Breast epithelium (tissue), 4 donors: ENCODE results near the gene NPR2. TPM values are rescaled to one million over a fixed set of nuclear protein-coding genes. Genes with fewer than 3 reads are reported as not detected.
A peak's percentile ranks its signal among the peaks of the same experiment; 100 is the strongest.

Experiments used
- DNase-seq, 2 donors: peaks; one replicate each; pipeline ENCODE4 v3.0.0-alpha.2; 2019; ENCODE audit warnings: low spot score in 2 of 2
- H3K27ac ChIP-seq, 2 donors: fragments of 200-600 bp; sonication (generic) in 1 of 2; one replicate each; pipeline ENCODE4 v1.5.1; 2016 to 2019; ENCODE audit warnings: mild to moderate bottlenecking in 1 of 2
- H3K27me3 ChIP-seq, 2 donors: fragments of 200-600 bp; sonication (generic) in 1 of 2; one replicate each; pipeline versions ENCODE4 v1.5.1 to v1.6.0; 2017 to 2019; ENCODE audit warnings: control low read depth in 1 of 2, mild to moderate bottlenecking in 1 of 2
- H3K36me3 ChIP-seq: fragments of 200-600 bp; one replicate; pipeline ENCODE4 v1.5.1; 2019
- H3K4me1 ChIP-seq, 2 donors: fragments of 200-600 bp; sonication (generic); one replicate each; pipeline ENCODE4 v1.5.1; 2016 to 2019; ENCODE audit warnings: control low read depth in 1 of 2
- H3K4me3 ChIP-seq, 3 donors: fragments of 200-600 bp; sonication (generic); 1 replicate in 2 of 3; 2 replicates in 1 of 3; pipeline ENCODE4 v1.5.1; 2016 to 2019; ENCODE audit warnings: mild to moderate bottlenecking in 3 of 3, moderate library complexity in 2 of 3
- H3K9me3 ChIP-seq, 2 donors: fragments of 200-600 bp; sonication (generic) in 1 of 2; one replicate each; pipeline ENCODE4 v1.5.1; 2016 to 2019; ENCODE audit warnings: control low read depth in 1 of 2
- CTCF ChIP-seq, 3 donors: fragments of 450-650 bp; IDR thresholded peaks; one replicate each; pipeline ENCODE4 v1.5.1; 2016 to 2017; ENCODE audit warnings: antibody characterized with exemption in 3 of 3, mild to moderate bottlenecking in 3 of 3, moderate library complexity in 3 of 3
- POLR2A ChIP-seq: fragments of 450-650 bp; IDR thresholded peaks from one replicate; pipeline ENCODE4 v1.6.1; 2016; ENCODE audit warnings: antibody characterized with exemption, mild to moderate bottlenecking, moderate library complexity
- POLR2AphosphoS5 ChIP-seq, 3 donors: sonication (generic); formaldehyde crosslinking; IDR thresholded peaks; one replicate each; pipeline ENCODE4 v1.6.1; 2017; ENCODE audit warnings: antibody characterized with exemption in 3 of 3
- intact Hi-C: fragments of 100-400 bp; cut with DNase I; formaldehyde crosslinking; loops from one replicate; pipeline ENCODE4 v1.15.1; 2023; ENCODE audit warnings: low total_unique reads
- total RNA-seq, 3 donors: library from RNA; depleted of rRNA; stranded (reverse); fragments of >200 nt; gene quantifications; one replicate each; pipeline ENCODE4 v1.1.0, GENCODE V29; 2016

The NPR2 gene
- total RNA-seq, 3 donors from 2014 or later = 10.2 to 34.2 (median 14.7) TPM

GRCh38 chr9:35795695-35796094 lies 4.3 kb downstream of the NPR2 start:
- Histone ChIP-seq H3K4me3 (no peak overlapping the region), H3K4me1 (peaks cover 0 to 2% of the 10 kb centered on the region in 2 donors), H3K36me3 (no peaks in the 10 kb centered on the region), H3K27ac (no peak overlapping the region), H3K27me3 (no peaks in the 10 kb centered on the region), H3K9me3 (no peaks in the 10 kb centered on the region)
- DNase-seq = no peak
- no peak for TF ChIP-seq POLR2A
- TF ChIP-seq CTCF (IDR thresholded peaks at IDR 0.05) = no peak
- no peak for TF ChIP-seq POLR2AphosphoS5 (IDR thresholded peaks at IDR 0.05)
- intact Hi-C loops = no loop called here

- intact Hi-C loops = no loop called here
- Histone ChIP-seq H3K27ac (no peak overlapping the region), H3K4me3 (no peak overlapping the region), H3K4me1 (no peaks in the 10 kb centered on the region), H3K9me3 (no peaks in the 10 kb centered on the region), H3K27me3 (no peaks in the 10 kb centered on the region), H3K36me3 (no peaks in the 10 kb centered on the region)
- DNase-seq = no peak
- no peak for TF ChIP-seq POLR2AphosphoS5 (IDR thresholded peaks at IDR 0.05)
- TF ChIP-seq CTCF (IDR thresholded peaks at IDR 0.05) = no peak
Observed at GRCh38 chr9:35797311-35798109, 6.1 kb downstream of the NPR2 start.

GRCh38 chr9:35798658-35799374 lies 7.4 kb downstream of the NPR2 start:
- DNase-seq = peak in 1 of 2 donors; percentile 40
- TF ChIP-seq POLR2AphosphoS5 (IDR thresholded peaks at IDR 0.05) = no peak
- TF ChIP-seq CTCF (IDR thresholded peaks at IDR 0.05) = no peak
- no peak for TF ChIP-seq POLR2A
- intact Hi-C loops = no loop called here
- peak overlapping the region; percentile 21 to 48 for H3K27ac ChIP-seq
- H3K4me3 ChIP-seq = no peak overlapping the region
- H3K4me1 ChIP-seq = no peaks in the 10 kb centered on the region
- no peaks in the 10 kb centered on the region for H3K9me3 ChIP-seq
- H3K36me3 ChIP-seq = no peaks in the 10 kb centered on the region
- H3K27me3 ChIP-seq = no peaks in the 10 kb centered on the region

- no peaks in the 10 kb centered on the region for H3K9me3 ChIP-seq
- H3K4me3 ChIP-seq = no peak overlapping the region
- H3K4me1 ChIP-seq = no peaks in the 10 kb centered on the region
- no peak for DNase-seq
- H3K36me3 ChIP-seq = no peaks in the 10 kb centered on the region
- intact Hi-C loops = no loop called here
- H3K27me3 ChIP-seq = no peaks in the 10 kb centered on the region
- TF ChIP-seq POLR2AphosphoS5 (IDR thresholded peaks at IDR 0.05) = no peak
- TF ChIP-seq CTCF (IDR thresholded peaks at IDR 0.05) = no peak
- no peak for TF ChIP-seq POLR2A
- no peak overlapping the region for H3K27ac ChIP-seq
Observed at GRCh38 chr9:35800530-35800929, 9.1 kb downstream of the NPR2 start.
